NK-92 treated with Interleukin-12 subunit alpha and Interleukin-12 subunit beta, amount 100 ng/mL, for 24 hours (cell line): ENCODE measurements around the gene NOM1.

Experiments used
- DNase-seq: peaks from one replicate; lab custom pipeline; 2025; lab: John Stamatoyannopoulos, UW

The NOM1 gene

GRCh38 chr7:157016352-157017041, 67.0 kb downstream of the NOM1 start:
- DNase-seq = no peak

- no peak for DNase-seq
These were observed 67.6 kb downstream of the NOM1 start for GRCh38 chr7:157017149-157017548.

GRCh38 chr7:157017603-157018327, 68.3 kb downstream of the NOM1 start:
- DNase-seq = no peak

DNA sequence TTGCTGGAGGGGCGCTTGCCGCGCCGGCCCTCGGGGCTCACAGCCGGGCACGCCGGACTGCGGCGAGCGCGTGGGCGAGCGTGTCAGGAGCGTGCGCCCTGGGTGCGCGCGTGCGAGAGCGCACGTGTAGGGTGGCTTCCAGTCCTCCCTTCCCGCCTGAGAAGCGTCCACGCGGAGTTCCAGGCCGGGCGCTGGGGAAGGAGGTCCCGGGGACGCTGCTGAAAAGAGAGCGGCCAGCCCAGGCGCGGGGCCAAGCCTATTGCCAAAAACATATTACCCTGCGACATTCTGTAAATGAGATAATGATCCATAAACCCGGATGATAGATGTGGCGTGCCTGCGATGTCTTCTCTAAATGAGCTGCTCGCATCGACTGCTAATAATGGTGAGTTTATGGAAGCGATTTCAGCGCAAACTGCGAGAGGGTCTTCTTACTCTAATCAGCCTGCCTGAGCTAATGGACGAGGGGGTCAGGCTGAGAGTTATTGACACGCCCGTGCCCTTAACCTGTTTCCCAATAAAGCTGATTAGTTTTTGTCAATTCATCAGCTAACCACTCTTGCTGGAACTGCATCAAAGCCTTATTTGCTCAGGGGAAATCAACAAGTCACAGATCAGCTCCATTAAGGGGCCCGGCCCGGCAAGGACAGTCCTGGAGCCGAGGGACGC, 69.0 kb downstream of the NOM1 start:
- no peak for DNase-seq

- DNase-seq = no peak
These were observed 69.6 kb downstream of the NOM1 start for GRCh38 chr7:157018997-157019608.

GRCh38 chr7:157019718-157020451, 70.4 kb downstream of the NOM1 start:
- no peak for DNase-seq

GRCh38 chr7:157020514-157021070, 71.1 kb downstream of the NOM1 start:
- DNase-seq = no peak

DNA sequence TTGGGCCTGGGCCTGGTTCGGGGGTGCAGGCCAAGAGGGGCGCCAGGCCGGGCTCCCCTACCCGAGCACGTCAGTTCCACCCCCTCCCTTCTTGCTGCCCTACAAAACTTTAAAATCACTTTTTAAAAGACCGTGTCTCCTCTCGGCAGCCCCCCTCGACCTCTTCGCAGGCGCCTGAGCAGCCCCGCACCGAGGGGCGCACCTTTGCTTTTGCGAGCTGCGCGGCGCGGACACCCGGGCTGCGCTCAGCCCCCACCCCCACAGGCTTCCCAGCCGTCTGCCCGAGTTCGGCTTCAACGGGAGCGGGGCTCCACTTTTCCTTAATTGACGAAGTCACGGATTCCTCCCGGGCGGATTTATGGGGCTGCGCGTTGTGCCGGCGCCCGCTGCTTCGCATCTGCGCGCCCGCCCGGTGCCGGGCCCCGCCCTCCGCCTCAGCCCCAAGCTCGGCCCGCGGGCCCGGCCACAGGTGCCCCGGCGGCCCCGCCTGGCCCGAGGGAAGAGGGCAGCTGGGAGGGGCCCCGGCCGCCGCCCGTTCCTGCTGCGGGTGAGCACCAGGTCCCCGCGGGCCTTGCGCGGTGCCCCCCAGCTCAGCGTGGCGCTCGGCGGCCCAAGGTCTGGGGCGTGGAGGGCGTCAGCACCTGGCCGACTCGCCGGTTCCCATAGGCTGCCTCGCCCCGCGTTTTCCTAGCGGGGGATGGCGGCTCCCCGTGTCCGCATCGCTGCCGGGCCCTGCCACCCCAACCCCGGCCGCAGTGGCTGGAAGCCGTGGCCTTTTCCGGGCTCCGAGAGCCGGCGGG, 71.8 kb downstream of the NOM1 start:
- DNase-seq = no peak

DNA sequence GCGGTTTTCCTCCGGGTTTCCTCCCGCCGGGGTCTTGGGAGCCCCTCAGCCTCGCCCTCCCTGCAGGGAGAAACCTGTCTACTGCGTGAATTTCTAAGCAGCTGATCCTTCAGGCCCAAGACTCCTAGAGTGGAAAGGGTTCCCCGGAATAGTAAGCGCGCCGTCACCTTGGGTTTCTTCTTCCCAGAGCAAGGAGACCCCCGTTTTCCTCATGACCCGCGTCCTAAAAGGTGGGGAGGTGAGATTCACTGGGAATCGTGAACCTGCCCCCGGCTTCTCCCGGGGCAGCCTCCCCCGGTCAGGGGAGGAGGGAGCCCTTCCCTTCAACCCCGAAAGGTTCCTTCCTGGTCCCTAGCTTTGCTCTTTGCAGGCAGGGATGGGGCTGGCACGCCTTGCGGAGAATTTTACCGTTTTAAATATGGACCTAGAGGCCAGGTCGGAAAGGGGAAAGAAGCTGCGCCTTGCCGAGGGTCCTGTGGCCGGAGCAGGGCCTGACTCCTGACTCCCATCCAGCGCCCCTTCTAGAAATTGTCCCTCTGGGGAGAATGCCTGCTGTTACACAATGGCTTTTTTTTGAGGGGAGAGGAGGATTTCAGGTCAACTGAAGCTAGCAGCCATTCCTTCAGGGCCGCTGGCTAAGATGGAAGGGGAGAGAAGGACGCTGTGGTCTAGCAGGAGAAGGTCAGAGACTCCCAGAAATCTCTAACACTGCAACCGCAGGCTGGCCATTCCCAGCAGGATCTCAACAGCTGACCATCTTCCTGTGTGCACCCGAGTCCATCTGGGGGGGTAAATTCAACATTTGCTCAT, 72.6 kb downstream of the NOM1 start:
- DNase-seq = no peak
